K562 treated with DMSO at 1 percent for 12 hours (cell line): ENCODE measurements around the gene FGF19. TPM values are rescaled to one million over a fixed set of nuclear protein-coding genes. Genes with fewer than 3 reads are reported as not detected.

Experiments used
- total RNA-seq: library from RNA; unstranded; fragments of 300-600 nt; gene quantifications from 2 replicates; pipeline ENCODE4 v1.2.3, GENCODE V29; 2022; ENCODE audit not compliant: insufficient read depth

The FGF19 gene, protein sequence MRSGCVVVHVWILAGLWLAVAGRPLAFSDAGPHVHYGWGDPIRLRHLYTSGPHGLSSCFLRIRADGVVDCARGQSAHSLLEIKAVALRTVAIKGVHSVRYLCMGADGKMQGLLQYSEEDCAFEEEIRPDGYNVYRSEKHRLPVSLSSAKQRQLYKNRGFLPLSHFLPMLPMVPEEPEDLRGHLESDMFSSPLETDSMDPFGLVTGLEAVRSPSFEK
- total RNA-seq: not detected in 2 replicates

GRCh38 chr11:69703768-69704507 lies at the start of gene FGF19:
FGF19 (minus strand) TSS chr11:69704022; CDS start chr11:69703876, 146 bp downstream.

GRCh38 chr11:69674886-69675714 lies 28.7 kb downstream of the FGF19 start, which contains the start of gene LTO1:
LTO1 (minus strand) TSS chr11:69675353; CDS start chr11:69675239, 114 bp downstream.

Other genes with a start within 250 kb of the FGF19 start
- not detected in 2 replicates for gene LINC01488, start 222.4 kb downstream of the FGF19 start, total RNA-seq
- 1.6 and 2.9 TPM in 2 replicates for gene CCND1, start 62.9 kb downstream of the FGF19 start, total RNA-seq
- 14.7 and 32.6 TPM in 2 replicates for gene LTO1, start 28.7 kb downstream of the FGF19 start, total RNA-seq
- not detected in 2 replicates for gene FGF4, start 71.3 kb upstream of the FGF19 start, total RNA-seq
- gene FGF3, start 115.4 kb upstream of the FGF19 start, total RNA-seq: not detected in 2 replicates